Panc1 (cell line): ENCODE measurements around the gene TBCD. TPM values are rescaled to one million over a fixed set of nuclear protein-coding genes. Genes with fewer than 3 reads are reported as not detected.

Source experiments
- ATAC-seq: fragments of 200-7000 bp; cut with Tn5 transposase; 2 replicates; pipeline ENCODE4 v1.9.1; 2020; ENCODE audit warnings: mild to moderate bottlenecking, moderate library complexity
- BruUV-seq: library from RNA; stranded (reverse); fragments of 400-500 nt; replicated peaks from 2 replicates; lab custom pipeline; 2021; lab: Mats Ljungman, UMichigan
- CTCF ChIA-PET: fragments of 300-600 bp; sonication (Branson Sonifier 250); formaldehyde crosslinking; loops from one replicate; lab custom pipeline; 2022; ENCODE audit warnings: antibody characterized with exemption; lab: Charles Lee
- POLR2A ChIA-PET: fragments of 300-600 bp; sonication (Branson Sonifier 250); formaldehyde crosslinking; loops from one replicate; lab custom pipeline; 2022; ENCODE audit warnings: antibody characterized with exemption; lab: Charles Lee
- DNase-seq: peaks from one replicate; pipeline ENCODE4 v3.0.0-alpha.2; 2010; ENCODE audit warnings: low read depth, low spot score
- H3K27ac ChIP-seq: 2 replicates; pipeline ENCODE4 v1.5.1; 2011; ENCODE audit warnings: mild to moderate bottlenecking, low read length, inconsistent platforms
- H3K27me3 ChIP-seq: fragments of 200-500 bp; sonication (Bioruptor generic); 2 replicates; pipeline ENCODE4 v1.6.0; 2014; ENCODE audit warnings: low read length, inconsistent platforms; ENCODE audit not compliant: control insufficient read depth, insufficient read depth
- H3K36me3 ChIP-seq: fragments of 200-500 bp; sonication (Bioruptor generic); 2 replicates; pipeline ENCODE4 v1.5.1; 2014; ENCODE audit warnings: inconsistent platforms, mild to moderate bottlenecking, low read length, moderate library complexity; ENCODE audit not compliant: control insufficient read depth, insufficient read depth
- H3K4me1 ChIP-seq: 2 replicates; pipeline ENCODE4 v1.5.1; 2011; ENCODE audit warnings: inconsistent platforms, mild to moderate bottlenecking, low read length, moderate library complexity; ENCODE audit not compliant: control insufficient read depth, insufficient read depth
- H3K4me3 ChIP-seq, 2 experiments: 2 replicates each; pipeline ENCODE4 v1.5.1; 2011 to 2012; ENCODE audit warnings: low read depth in 2 of 2, low read length in 2 of 2, mild to moderate bottlenecking in 2 of 2, inconsistent platforms in 1 of 2, moderate library complexity in 1 of 2
- H3K9me3 ChIP-seq: fragments of 200-500 bp; sonication (Bioruptor generic); 2 replicates; pipeline ENCODE4 v1.5.1; 2014; ENCODE audit warnings: low read depth, mild to moderate bottlenecking, inconsistent platforms, low read length, moderate library complexity; ENCODE audit not compliant: control insufficient read depth, insufficient read depth
- CTCF ChIP-seq: fragments of 450-650 bp; IDR thresholded peaks from 2 replicates; pipeline ENCODE4 v1.5.1; 2017; ENCODE audit warnings: mild to moderate bottlenecking
- POLR2AphosphoS5 ChIP-seq: IDR thresholded peaks from 2 replicates; pipeline ENCODE4 v1.6.1; 2012; ENCODE audit warnings: mild to moderate bottlenecking, low read depth, low read length, moderate library complexity
- REST ChIP-seq, 2 experiments: IDR thresholded peaks; 2 replicates each; pipeline ENCODE4 v1.6.1; 2011 to 2012; ENCODE audit warnings: low read depth in 2 of 2, control low read depth in 1 of 2, low read length in 1 of 2, mild to moderate bottlenecking in 1 of 2, moderate library complexity in 1 of 2; ENCODE audit not compliant: insufficient read depth in 1 of 2
- SIN3A ChIP-seq: IDR thresholded peaks from 2 replicates; pipeline ENCODE4 v1.6.1; 2012; ENCODE audit warnings: low read depth, mild to moderate bottlenecking, low read length, moderate library complexity, borderline replicate concordance; ENCODE audit not compliant: insufficient read depth
- TCF7L2 ChIP-seq: IDR thresholded peaks from 2 replicates; pipeline ENCODE4 v1.6.1; 2011; ENCODE audit warnings: mild to moderate bottlenecking, low read depth, low read length, inconsistent platforms
- in situ Hi-C: cut with HindIII; loops from 2 replicates; pipeline ENCODE4 v1.10.0; 2016; ENCODE audit warnings: low sequenced_read_pairs, low pct_unique_long_range_greater_than_20kb
- intact Hi-C: fragments of 100-400 bp; cut with micrococcal nuclease; formaldehyde crosslinking; loops from one replicate; pipeline ENCODE4 v1.10.0; 2022; ENCODE audit not compliant: unreplicated experiment
- total RNA-seq: library from RNA; stranded (reverse); gene quantifications from one replicate; pipeline ENCODE4 v1.2.1, GENCODE V29; 2021; ENCODE audit not compliant: unreplicated experiment

TBCD gene
- total RNA-seq, 1 experiment from 2014 or later = 186 TPM

- no peaks in the 10 kb centered on the region; the same call in 1 of the 2 replicates for H3K36me3 ChIP-seq
- no peaks in the 10 kb centered on the region for H3K9me3 ChIP-seq
- ChIA-PET POLR2A (no interaction called here), CTCF (no interaction called here)
- no peak overlapping the region for H3K4me3 ChIP-seq
- TF ChIP-seq CTCF (no peak), REST (IDR thresholded peaks at IDR 0.05; ENCODE audit: insufficient read depth in 1 of 2, low read depth in 2 of 2, low read length in 1 of 2) (no peak), POLR2AphosphoS5 (no peak), TCF7L2 (no peak)
- no peak overlapping the region for H3K27ac ChIP-seq
- intact Hi-C loops = no loop called here
- ATAC-seq (no peak), DNase-seq (no peak)
- H3K27me3 ChIP-seq = no peaks in the 10 kb centered on the region
- no TSS peak for BruUV-seq
- in situ Hi-C loops = no loop called here
- H3K4me1 ChIP-seq = peaks cover 18% of the 10 kb centered on the region
These were observed 137.0 kb downstream of the TBCD start for GRCh38 chr17:82888583-82889495.

- no peak overlapping the region for H3K4me3 ChIP-seq
- in situ Hi-C loops (no loop called here), intact Hi-C loops (no loop called here)
- H3K9me3 ChIP-seq = no peaks in the 10 kb centered on the region
- H3K4me1 ChIP-seq = peaks cover 16% of the 10 kb centered on the region
- ChIA-PET POLR2A (no interaction called here), CTCF (interaction anchor here (0.7 kb wide), 1 partner anchor 10 kb away, joined by 3 read pairs; no protein-coding TSS in a partner anchor)
- no peaks in the 10 kb centered on the region; the same call in 1 of the 2 replicates for H3K36me3 ChIP-seq
- TF ChIP-seq SIN3A (no peak), REST (IDR thresholded peaks at IDR 0.05; ENCODE audit: insufficient read depth in 1 of 2, low read depth in 2 of 2, low read length in 1 of 2) (no peak), CTCF (no peak), TCF7L2 (no peak)
- DNase-seq (no peak), ATAC-seq (no peak)
- H3K27ac ChIP-seq = no peak overlapping the region
- no TSS peak for BruUV-seq
- H3K27me3 ChIP-seq = no peaks in the 10 kb centered on the region
These were observed 137.9 kb downstream of the TBCD start for GRCh38 chr17:82889496-82890338.
